HepG2 (cell line): Measurements from ENCODE around the gene ZFPM1. TPM values are rescaled to one million over a fixed set of nuclear protein-coding genes. Genes with fewer than 3 reads are reported as not detected.

ENCODE experiments used
- ATAC-seq: fragments of 200-7000 bp; cut with Tn5 transposase; 3 replicates; pipeline ENCODE4 v1.9.1; 2020; ENCODE audit warnings: mild to moderate bottlenecking, moderate library complexity
- BruUV-seq: library from RNA; stranded (reverse); fragments of 400-500 nt; replicated peaks from 2 replicates; lab custom pipeline; 2021; lab: Mats Ljungman, UMichigan
- CTCF ChIA-PET: fragments of 300-600 bp; formaldehyde crosslinking; extraction: SDS; loops from one replicate; lab custom pipeline; 2021; ENCODE audit warnings: low total read pairs, inconsistent platforms, low intra/inter-chr PET ratio; lab: Yijun Ruan, JAX
- POLR2A ChIA-PET: fragments of 350-600 bp; sonication (Branson Sonifier 250); formaldehyde crosslinking; loops from one replicate; lab custom pipeline; 2020; ENCODE audit warnings: antibody characterized with exemption, inconsistent platforms; lab: Yijun Ruan, JAX
- DNase-seq: peaks from one replicate; pipeline ENCODE4 v3.0.0-alpha.2; 2015; ENCODE audit warnings: low spot score
- FAIRE-seq: peaks from 3 replicates; lab custom pipeline; 2011; peaks lifted over from hg19 to GRCh38; lab: Jason Lieb, UNC
- H2AFZ ChIP-seq: one replicate; pipeline ENCODE4 v1.6.1; 2011; ENCODE audit warnings: low read length, inconsistent platforms
- H3K27ac ChIP-seq: fragments of 300-600 bp; 3 replicates; pipeline ENCODE4 v1.8.0; 2011; ENCODE audit warnings: mixed run types, mild to moderate bottlenecking, mixed read lengths, low read length, inconsistent platforms; ENCODE audit not compliant: insufficient read depth; ENCODE audit errors: extremely low read length
- H3K27me3 ChIP-seq, 2 experiments: fragments of 200-600 bp in 1 of 2; 2 replicates in 1 of 2; 3 replicates in 1 of 2; pipeline versions ENCODE4 v1.6.0 to v1.8.0; 2011; ENCODE audit warnings: low read length in 2 of 2, mild to moderate bottlenecking in 2 of 2, moderate library complexity in 2 of 2, inconsistent platforms in 1 of 2; ENCODE audit not compliant: insufficient read depth in 2 of 2, control insufficient read depth in 1 of 2
- H3K36me3 ChIP-seq, 2 experiments: fragments of 200-600 bp in 1 of 2; replicated peaks in 1 of 2; 2 replicates in 1 of 2; 3 replicates in 1 of 2; pipeline versions ENCODE4 v1.5.1 to v1.8.0; 2011; ENCODE audit warnings: low read length in 2 of 2, inconsistent platforms in 1 of 2; ENCODE audit not compliant: insufficient read depth in 2 of 2, control insufficient read depth in 1 of 2
- H3K4me1 ChIP-seq: 2 replicates; pipeline ENCODE4 v1.5.1; 2012; ENCODE audit warnings: low read length, inconsistent platforms; ENCODE audit not compliant: insufficient read depth
- H3K4me2 ChIP-seq: 2 replicates; pipeline ENCODE4 v1.6.0; 2011; ENCODE audit warnings: low read depth, low read length, inconsistent platforms
- H3K4me3 ChIP-seq, 3 experiments: fragments of 200-600 bp in 1 of 3; sonication (generic), shearing (Covaris generic) in 1 of 3; replicated peaks in 1 of 3; 2 replicates each; pipeline ENCODE4 v1.5.1; 2011 to 2016; ENCODE audit warnings: low read length in 3 of 3, inconsistent platforms in 2 of 3, low read depth in 2 of 3, mild to moderate bottlenecking in 2 of 3, control low read depth in 1 of 3, mixed read lengths in 1 of 3; ENCODE audit not compliant: insufficient read depth in 1 of 3
- H3K79me2 ChIP-seq: one replicate; pipeline ENCODE4 v1.6.1; 2011; ENCODE audit warnings: low read length, inconsistent platforms; ENCODE audit not compliant: insufficient read depth
- H3K9ac ChIP-seq: 2 replicates; pipeline ENCODE4 v1.6.0; 2011; ENCODE audit warnings: mild to moderate bottlenecking, low read depth, low read length, inconsistent platforms; ENCODE audit not compliant: insufficient read depth
- H3K9me3 ChIP-seq: 2 replicates; pipeline ENCODE4 v1.5.1; 2012; ENCODE audit warnings: mild to moderate bottlenecking, low read length
- H4K20me1 ChIP-seq: 2 replicates; pipeline ENCODE4 v1.6.0; 2011; ENCODE audit warnings: inconsistent platforms, mild to moderate bottlenecking, low read length, moderate library complexity; ENCODE audit not compliant: insufficient read depth
- AGO2 ChIP-seq: fragments of 200-400 bp; formaldehyde crosslinking; optimal IDR thresholded peaks from 2 replicates; pipeline ENCODE3; 2017; ENCODE audit warnings: mild to moderate bottlenecking, low read depth, low read length, moderate library complexity
- ZNF879 ChIP-seq: sonication (generic); formaldehyde crosslinking; IDR thresholded peaks from 2 replicates; pipeline ENCODE4 v1.8.1; 2023; ENCODE audit warnings: missing genetic modification reagents
- WGBS: methylation state at CpG from one replicate; pipeline ENCODE4 v1.1.6; 2017; ENCODE audit warnings: low lambda C conversion rate; 5-methylcytosine and 5-hydroxymethylcytosine counted together
- in situ Hi-C: cut with HindIII; loops from 2 replicates; pipeline ENCODE4 v1.10.0; 2017; ENCODE audit warnings: low pct_unique_long_range_greater_than_20kb; ENCODE audit not compliant: extremely low pct_ligation_motif_present
- intact Hi-C: fragments of 100-400 bp; cut with micrococcal nuclease; formaldehyde crosslinking; loops from one replicate; pipeline ENCODE4 v1.10.0; 2022; ENCODE audit not compliant: unreplicated experiment
- microRNA-seq: library from miRNA; unstranded; fragments of <30 nt; microRNA quantifications from one replicate; pipeline ENCODE4, GENCODE V29; 2020
- polyA plus RNA-seq, 8 experiments: library from polyadenylated mRNA; depleted of rRNA in 3 of 8; stranded (reverse) in 7 of 8; unstranded in 1 of 8; fragments of >200 nt; fragmentation: Illumina TruSeq in 4 of 8; extraction: Trizol in 4 of 8; gene quantifications; 2 replicates each; pipeline versions ENCODE4 v1.2.1 to v1.2.3, GENCODE V29; 2011 to 2016; ENCODE audit warnings: low read depth in 4 of 8, missing spikeins in 1 of 8, mixed read lengths in 1 of 8; ENCODE audit not compliant: insufficient read depth in 1 of 8
- small RNA-seq, 3 experiments: library from RNA; depleted of rRNA; stranded (forward); fragments of <200 nt; gene quantifications; one replicate each; pipeline ENCODE3, GENCODE V24; 2012; ENCODE audit warnings: low read depth in 2 of 3, low replicate concordance in 1 of 3; ENCODE audit not compliant: insufficient read length in 3 of 3, insufficient read depth in 2 of 3
- total RNA-seq, 5 experiments: library from RNA; depleted of rRNA; stranded (reverse); fragments of >200 nt; fragmentation: Illumina TruSeq; extraction: Trizol; gene quantifications; 2 replicates each; pipeline ENCODE4 v1.2.3, GENCODE V29; 2016; ENCODE audit warnings: low read depth in 1 of 5
- TF ChIP-seq, protein P1 (sequence below): IDR thresholded peaks from 2 replicates; pipeline ENCODE4 v1.6.1; 2016; ENCODE audit warnings: mild to moderate bottlenecking, missing biosample characterization, missing genetic modification reagents

ZFPM1 gene
- total and polyA plus RNA-seq, 2 of the 13 experiments (the other 11 are each of a cell fraction or from before 2014, with no cell fraction given): 1.3 to 3.8 TPM

GRCh38 chr16:88585927-88586581, 133.0 kb downstream of the ZFPM1 start:
- Histone ChIP-seq H3K9me3 (no peaks in the 10 kb centered on the region), H3K4me3 (no peak overlapping the region), H3K27ac (no peak overlapping the region), H3K79me2 (peaks cover 26% of the 10 kb centered on the region), H3K9ac (no peak overlapping the region), H3K27me3 (no peaks in the 10 kb centered on the region), H4K20me1 (no peaks in the 10 kb centered on the region; the same call in 1 of the 2 replicates), H3K36me3 (peaks cover 56 to 80% of the 10 kb centered on the region in 2 experiments), H3K4me1 (no peaks in the 10 kb centered on the region), H3K4me2 (no peak overlapping the region), H2AFZ (no peak overlapping the region)
- in situ Hi-C loops: no loop called here
- CTCF ChIA-PET: no interaction called here
- TF ChIP-seq ZNF879 (CRISPR knock-in tag) (no peak), AGO2 (peak; percentile 15)
- TF ChIP-seq, protein P1, sequence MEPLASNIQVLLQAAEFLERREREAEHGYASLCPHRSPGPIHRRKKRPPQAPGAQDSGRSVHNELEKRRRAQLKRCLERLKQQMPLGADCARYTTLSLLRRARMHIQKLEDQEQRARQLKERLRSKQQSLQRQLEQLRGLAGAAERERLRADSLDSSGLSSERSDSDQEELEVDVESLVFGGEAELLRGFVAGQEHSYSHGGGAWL (CRISPR knock-in tag): no peak
- intact Hi-C loops: no loop called here
- BruUV-seq: no TSS peak
- ATAC-seq: no peak
- POLR2A ChIA-PET: no interaction called here
- no peak for DNase-seq
- WGBS: 98% methylated on average over 13 of the region's 13 CpGs
- FAIRE-seq: no peak

Small RNA genes lying within 50 kb of the gene (microRNA-seq; reads per million reads assigned to microRNA genes)
- 2.9 reads per million, percentile 19 among the genes with 10 or more reads in this experiment for gene MIR5189

Small RNA genes lying within 50 kb of the gene (small RNA-seq; reads per million reads assigned to genes)
- gene MIR5189: 0 to 0.97 (median 0.33) reads per million in 3 experiments

Other genes starting within 250 kb of the ZFPM1 start
- not detected in 2 replicates for gene ZNF469, start 70.3 kb upstream of the ZFPM1 start, total RNA-seq (2016; rRNA removed; fragmentation: Illumina TruSeq; extraction: Trizol)
- gene ZNF469, start 70.3 kb upstream of the ZFPM1 start, polyA plus RNA-seq (2011; rRNA removed): not detected in 2 replicates
- 19.7 and 27.4 TPM in 2 replicates for gene ZC3H18, start 117.1 kb downstream of the ZFPM1 start, total RNA-seq (2016; rRNA removed; fragmentation: Illumina TruSeq; extraction: Trizol)
- gene ZC3H18, start 117.1 kb downstream of the ZFPM1 start, polyA plus RNA-seq (2011; rRNA removed): 11.2 and 12.7 TPM in 2 replicates
- gene IL17C, start 185.3 kb downstream of the ZFPM1 start, total RNA-seq (2016; rRNA removed; fragmentation: Illumina TruSeq; extraction: Trizol): not detected in 2 replicates
- gene IL17C, start 185.3 kb downstream of the ZFPM1 start, polyA plus RNA-seq (2011; rRNA removed): not detected in 2 replicates
- 84.2 and 250 TPM in 2 replicates for gene CYBA, start 197.8 kb downstream of the ZFPM1 start, total RNA-seq (2016; rRNA removed; fragmentation: Illumina TruSeq; extraction: Trizol)
- 196 and 258 TPM in 2 replicates for gene CYBA, start 197.8 kb downstream of the ZFPM1 start, polyA plus RNA-seq (2011; rRNA removed)
- 128 and 187 TPM in 2 replicates for gene MVD, start 209.8 kb downstream of the ZFPM1 start, total RNA-seq (2016; rRNA removed; fragmentation: Illumina TruSeq; extraction: Trizol)
- 28.1 and 68.9 TPM in 2 replicates for gene MVD, start 209.8 kb downstream of the ZFPM1 start, polyA plus RNA-seq (2011; rRNA removed)
- gene SNAI3, start 233.2 kb downstream of the ZFPM1 start, total RNA-seq (2016; rRNA removed; fragmentation: Illumina TruSeq; extraction: Trizol): 0.09 and 0.18 TPM in 2 replicates
- gene SNAI3, start 233.2 kb downstream of the ZFPM1 start, polyA plus RNA-seq (2011; rRNA removed): 0.18 and 0.40 TPM in 2 replicates